ENCODE data around the gene SEL1L. TPM values are rescaled to one million over a fixed set of nuclear protein-coding genes. Genes with fewer than 3 reads are reported as not detected.
A peak's percentile ranks its signal among the peaks of the same experiment; 100 is the strongest.
"Not testable (repeated sequence)": the region's sequence is repeated elsewhere in the genome, so short reads cannot be mapped to it uniquely, and the experiment has no call there.

Gene SEL1L
- total RNA-seq, 1 donor from 2014 or later: 104 TPM

- no peak for ATAC-seq
- Histone ChIP-seq H3K4me1 (no peaks in the 10 kb centered on the region), H3K9me3 (no peaks in the 10 kb centered on the region), H3K27ac (no peak overlapping the region), H3K27me3 (ENCODE audit: low read depth) (no peaks in the 10 kb centered on the region), H3K4me3 (no peak overlapping the region), H3K36me3 (peaks cover 50% of the 10 kb centered on the region)
- no peak for TF ChIP-seq CTCF (IDR thresholded peaks at IDR 0.05)
- intact Hi-C loops (cut with DNase I): no loop called here
- DNase-seq: no peak
These were observed 60.1 kb downstream of the SEL1L start for GRCh38 chr14:81473456-81474147.

GRCh38 chr14:81472096-81472800 is 61.4 kb downstream of the SEL1L start:
- DNase-seq (no peak), ATAC-seq (no peak)
- no peaks in the 10 kb centered on the region for H3K27me3 ChIP-seq (ENCODE audit: low read depth)
- no peaks in the 10 kb centered on the region for H3K9me3 ChIP-seq
- no peak for TF ChIP-seq CTCF (IDR thresholded peaks at IDR 0.05)
- H3K4me1 ChIP-seq: no peaks in the 10 kb centered on the region
- intact Hi-C loops (cut with DNase I): no loop called here
- H3K36me3 ChIP-seq: peaks cover 36% of the 10 kb centered on the region
- no peak overlapping the region for H3K27ac ChIP-seq
- no peak overlapping the region for H3K4me3 ChIP-seq

- intact Hi-C loops (cut with DNase I): no loop called here
- no peak overlapping the region for H3K27ac ChIP-seq
- no peak overlapping the region for H3K4me3 ChIP-seq
- no peaks in the 10 kb centered on the region for H3K27me3 ChIP-seq (ENCODE audit: low read depth)
- no peak for DNase-seq
- no peaks in the 10 kb centered on the region for H3K9me3 ChIP-seq
- H3K4me1 ChIP-seq: no peaks in the 10 kb centered on the region
- ATAC-seq: no peak
- TF ChIP-seq CTCF (IDR thresholded peaks at IDR 0.05): no peak
- H3K36me3 ChIP-seq: peaks cover 26% of the 10 kb centered on the region
These were observed 62.6 kb downstream of the SEL1L start for GRCh38 chr14:81471062-81471461.

GRCh38 chr14:81470557-81470826 is 63.2 kb downstream of the SEL1L start:
- H3K4me1 ChIP-seq; H3K4me3 ChIP-seq; ATAC-seq; intact Hi-C loops (cut with DNase I); H3K27me3 ChIP-seq (ENCODE audit: low read depth); H3K27ac ChIP-seq; H3K9me3 ChIP-seq; DNase-seq: not testable (repeated sequence)
- H3K36me3 ChIP-seq: peaks cover 20% of the 10 kb centered on the region

GRCh38 chr14:81466854-81467253 is 66.8 kb downstream of the SEL1L start:
- no peak overlapping the region for H3K4me3 ChIP-seq
- intact Hi-C loops (cut with DNase I): no loop called here
- no peak for ATAC-seq
- H3K36me3 ChIP-seq: no peaks in the 10 kb centered on the region
- no peaks in the 10 kb centered on the region for H3K27me3 ChIP-seq (ENCODE audit: low read depth)
- H3K9me3 ChIP-seq: no peaks in the 10 kb centered on the region
- no peak for TF ChIP-seq CTCF (IDR thresholded peaks at IDR 0.05)
- no peak overlapping the region for H3K27ac ChIP-seq
- H3K4me1 ChIP-seq: peaks cover 5% of the 10 kb centered on the region
- no peak for DNase-seq

- Histone ChIP-seq H3K9me3 (no peaks in the 10 kb centered on the region), H3K36me3 (no peaks in the 10 kb centered on the region), H3K27ac (peak overlapping the region; percentile 74), H3K4me1 (peaks cover 5% of the 10 kb centered on the region), H3K4me3 (peak overlapping the region; percentile 54), H3K27me3 (ENCODE audit: low read depth) (no peaks in the 10 kb centered on the region)
- intact Hi-C loops (cut with DNase I): no loop called here
- no peak for TF ChIP-seq CTCF (IDR thresholded peaks at IDR 0.05)
- peak; percentile 74 for DNase-seq
- ATAC-seq: peak; percentile 80 to 86
These were observed 68.0 kb downstream of the SEL1L start for GRCh38 chr14:81465507-81466228.

- H3K4me1 ChIP-seq; intact Hi-C loops (cut with DNase I); DNase-seq; H3K9me3 ChIP-seq; H3K27me3 ChIP-seq (ENCODE audit: low read depth); H3K36me3 ChIP-seq: not testable (repeated sequence)
- peak overlapping the region; percentile 74 for H3K27ac ChIP-seq
- peak overlapping the region; percentile 54 for H3K4me3 ChIP-seq
- ATAC-seq: peak in 1 of 2 donors; percentile 32
These were observed 68.7 kb downstream of the SEL1L start for GRCh38 chr14:81465003-81465392.
